GM23338 (cell line): Measurements from ENCODE around the gene LEMD2. TPM values are rescaled to one million over a fixed set of nuclear protein-coding genes. Genes with fewer than 3 reads are reported as not detected.

Experiments used
- ATAC-seq: fragments of 200-7000 bp; cut with Tn5 transposase; 3 replicates; pipeline ENCODE4 v1.9.1; 2020
- DNase-seq: peaks from one replicate; pipeline ENCODE4 v3.0.0-alpha.2; 2015; ENCODE audit warnings: low spot score
- H2AFZ ChIP-seq: fragments of 200-600 bp; sonication (generic); 2 replicates; pipeline ENCODE4 v1.8.0; 2016; ENCODE audit warnings: antibody characterized with exemption, mild to moderate bottlenecking, moderate library complexity
- H3F3A ChIP-seq: fragments of 200-600 bp; sonication (generic); replicated peaks from 2 replicates; pipeline ENCODE4 v1.8.0; 2017; ENCODE audit warnings: antibody characterized with exemption, mixed run types, low read depth
- H3K27ac ChIP-seq: fragments of 200-600 bp; sonication (generic); 2 replicates; pipeline ENCODE4 v1.6.1; 2016; ENCODE audit warnings: low read depth
- H3K27me3 ChIP-seq: fragments of 200-600 bp; sonication (generic); 2 replicates; pipeline ENCODE4 v1.8.0; 2016; ENCODE audit warnings: mild to moderate bottlenecking, mixed run types, moderate library complexity; ENCODE audit not compliant: insufficient read depth
- H3K36me3 ChIP-seq: fragments of 200-600 bp; sonication (generic); 2 replicates; pipeline ENCODE4 v1.8.0; 2016; ENCODE audit warnings: mild to moderate bottlenecking; ENCODE audit not compliant: insufficient read depth
- H3K4me1 ChIP-seq: fragments of 200-600 bp; sonication (generic); 2 replicates; pipeline ENCODE4 v1.8.0; 2016; ENCODE audit warnings: mild to moderate bottlenecking, moderate library complexity; ENCODE audit not compliant: insufficient read depth
- H3K4me2 ChIP-seq: fragments of 200-600 bp; sonication (generic); 2 replicates; pipeline ENCODE4 v1.7.1; 2017; ENCODE audit warnings: mixed run types
- H3K4me3 ChIP-seq: fragments of 200-600 bp; sonication (generic); 2 replicates; pipeline ENCODE4 v1.6.1; 2016; ENCODE audit warnings: mixed run types
- H3K79me2 ChIP-seq: fragments of 200-600 bp; sonication (generic); replicated peaks from 2 replicates; pipeline ENCODE4 v1.8.0; 2017; ENCODE audit warnings: mild to moderate bottlenecking; ENCODE audit not compliant: insufficient read depth
- H3K9me2 ChIP-seq: fragments of 200-600 bp; sonication (generic); 2 replicates; pipeline ENCODE4 v1.8.0; 2017; ENCODE audit not compliant: insufficient read depth
- H4K20me1 ChIP-seq: fragments of 200-600 bp; sonication (generic); replicated peaks from 2 replicates; pipeline ENCODE4 v1.8.0; 2017; ENCODE audit warnings: mild to moderate bottlenecking; ENCODE audit not compliant: insufficient read depth
- H3K27ac Mint-ChIP-seq: 2 replicates; pipeline ENCODE4 v1.8.0; 2020; ENCODE audit warnings: inconsistent platforms, mild to moderate bottlenecking, moderate library complexity, mixed read lengths
- H3K27me3 Mint-ChIP-seq: 3 replicates; pipeline ENCODE4 v1.8.0; 2022; ENCODE audit warnings: low read depth, mild to moderate bottlenecking, moderate library complexity, mixed read lengths, inconsistent platforms; ENCODE audit not compliant: insufficient read depth, poor library complexity
- H3K36me3 Mint-ChIP-seq: 3 replicates; pipeline ENCODE4 v1.8.0; 2021; ENCODE audit warnings: low read depth, mild to moderate bottlenecking, inconsistent platforms, moderate library complexity, mixed read lengths
- H3K4me1 Mint-ChIP-seq: 3 replicates; pipeline ENCODE4 v1.8.0; 2020; ENCODE audit warnings: mild to moderate bottlenecking, inconsistent platforms, mixed read lengths
- H3K4me3 Mint-ChIP-seq: 3 replicates; pipeline ENCODE4 v1.8.0; 2021; ENCODE audit warnings: moderate library complexity, mild to moderate bottlenecking, inconsistent platforms, mixed read lengths
- H3K9me3 Mint-ChIP-seq: 3 replicates; pipeline ENCODE4 v1.8.0; 2020; ENCODE audit warnings: moderate library complexity, mild to moderate bottlenecking, inconsistent platforms, mixed read lengths
- CREB1 ChIP-seq: fragments of 250-450 bp; sonication (Bioruptor Pico); IDR thresholded peaks from 2 replicates; pipeline ENCODE4 v1.5.0; 2020; ENCODE audit warnings: low read depth, mild to moderate bottlenecking, moderate library complexity
- CTCF ChIP-seq, 2 experiments: fragments of 200-600 bp in 1 of 2; sonication (generic) in 1 of 2; conservative IDR thresholded peaks; 2 replicates each; pipeline versions ENCODE4 v1.5.1 to v1.6.1; 2016 to 2017; ENCODE audit warnings: antibody characterized with exemption in 2 of 2, low read depth in 2 of 2, mild to moderate bottlenecking in 2 of 2, moderate library complexity in 1 of 2
- ETS1 ChIP-seq: IDR thresholded peaks from 2 replicates; pipeline ENCODE4 v1.6.1; 2016; ENCODE audit warnings: antibody characterized with exemption
- EZH2 ChIP-seq: fragments of 200-600 bp; sonication (generic); IDR thresholded peaks from one replicate; pipeline ENCODE4 v1.8.0; 2017; ENCODE audit warnings: antibody characterized with exemption, mild to moderate bottlenecking, low read depth; ENCODE audit not compliant: unreplicated experiment
- EZH2phosphoT487 ChIP-seq: fragments of 200-600 bp; sonication (generic); IDR thresholded peaks from one replicate; pipeline ENCODE4 v1.8.1; 2018; ENCODE audit warnings: antibody characterized with exemption; ENCODE audit not compliant: unreplicated experiment
- JUNB ChIP-seq: IDR thresholded peaks from one replicate; pipeline ENCODE4 v1.6.1; 2016; ENCODE audit warnings: antibody characterized with exemption; ENCODE audit not compliant: unreplicated experiment
- NANOG ChIP-seq: IDR thresholded peaks from 2 replicates; pipeline ENCODE4 v1.6.1; 2016; ENCODE audit warnings: antibody characterized with exemption, borderline replicate concordance
- POLR2AphosphoS5 ChIP-seq: IDR thresholded peaks from 2 replicates; pipeline ENCODE4 v1.6.1; 2016; ENCODE audit warnings: antibody characterized with exemption, low read depth
- REST ChIP-seq: IDR thresholded peaks from one replicate; pipeline ENCODE4 v1.6.1; 2018; ENCODE audit warnings: antibody characterized with exemption; ENCODE audit not compliant: unreplicated experiment
- STAT1 ChIP-seq: IDR thresholded peaks from one replicate; pipeline ENCODE4 v1.6.1; 2016; ENCODE audit warnings: antibody characterized with exemption; ENCODE audit not compliant: unreplicated experiment
- ZNF114 ChIP-seq: fragments of 250-450 bp; sonication (Bioruptor Pico); IDR thresholded peaks from 2 replicates; pipeline ENCODE4 v1.5.0; 2020; ENCODE audit warnings: mild to moderate bottlenecking, moderate library complexity
- ZNF331 ChIP-seq: fragments of 250-450 bp; sonication (Bioruptor Pico); IDR thresholded peaks from 2 replicates; pipeline ENCODE4 v1.5.0; 2020; ENCODE audit warnings: low read depth, mild to moderate bottlenecking, moderate library complexity
- ZNF462 ChIP-seq: fragments of 250-450 bp; sonication (Bioruptor Pico); IDR thresholded peaks from 2 replicates; pipeline ENCODE4 v1.5.0; 2020; ENCODE audit warnings: mild to moderate bottlenecking, moderate library complexity
- polyA plus RNA-seq: library from polyadenylated mRNA; unstranded; fragments of >200 nt; fragmentation: Nextera tagmentation; extraction: Ambion mirVana; gene quantifications from 2 replicates; pipeline ENCODE4 v1.2.1, GENCODE V29; 2016
- total RNA-seq: library from RNA; depleted of rRNA; stranded (reverse); fragments of >200 nt; shearing (Covaris generic); gene quantifications from 2 replicates; pipeline ENCODE4 v1.2.3, GENCODE V29; 2014

Gene LEMD2
- total and polyA plus RNA-seq, 2 experiments from 2014 or later = 28.6 to 64.7 TPM

GRCh38 chr6:33750244-33750991 lies 38.5 kb downstream of the LEMD2 start:
- H3K4me1 ChIP-seq = peaks cover 9% of the 10 kb centered on the region
- Mint-ChIP-seq H3K4me1 (peaks cover 25% of the 10 kb centered on the region), H3K9me3 (no peaks in the 10 kb centered on the region), H3K27ac (no peak overlapping the region), H3K4me3 (no peak overlapping the region), H3K36me3 (no peaks in the 10 kb centered on the region), H3K27me3 (peaks cover 12% of the 10 kb centered on the region)
- no peaks in the 10 kb centered on the region for H3K79me2 ChIP-seq
- no peak overlapping the region for H2AFZ ChIP-seq
- DNase-seq (no peak), ATAC-seq (no peak)
- no peak overlapping the region for H3K4me3 ChIP-seq
- TF ChIP-seq STAT1 = no peak
- TF ChIP-seq REST = no peak
- no peak for TF ChIP-seq EZH2
- TF ChIP-seq NANOG = no peak
- no peak for TF ChIP-seq CTCF (conservative IDR thresholded peaks at IDR 0.05; ENCODE audit: low read depth in 2 of 2)
- TF ChIP-seq ETS1 = no peak
- no peak for TF ChIP-seq CREB1 (CRISPR knock-in tag)
- no peak for TF ChIP-seq POLR2AphosphoS5
- TF ChIP-seq EZH2phosphoT487 = no peak
- no peak for TF ChIP-seq ZNF331 (CRISPR knock-in tag)
- TF ChIP-seq ZNF462 (CRISPR knock-in tag) = no peak
- no peak for TF ChIP-seq ZNF114 (CRISPR knock-in tag)
- TF ChIP-seq JUNB = no peak
- no peaks in the 10 kb centered on the region for H4K20me1 ChIP-seq
- H3K27me3 ChIP-seq = no peaks in the 10 kb centered on the region
- no peaks in the 10 kb centered on the region for H3F3A ChIP-seq
- no peak overlapping the region for H3K27ac ChIP-seq
- no peaks in the 10 kb centered on the region for H3K9me2 ChIP-seq
- H3K36me3 ChIP-seq = no peaks in the 10 kb centered on the region
- H3K4me2 ChIP-seq = no peak overlapping the region
